ENCODE data around the gene TRAPPC2. TPM values are rescaled to one million over a fixed set of nuclear protein-coding genes. Genes with fewer than 3 reads are reported as not detected.

The TRAPPC2 gene
- polyA plus RNA-seq, 1 experiment: 11.1 TPM

DNA sequence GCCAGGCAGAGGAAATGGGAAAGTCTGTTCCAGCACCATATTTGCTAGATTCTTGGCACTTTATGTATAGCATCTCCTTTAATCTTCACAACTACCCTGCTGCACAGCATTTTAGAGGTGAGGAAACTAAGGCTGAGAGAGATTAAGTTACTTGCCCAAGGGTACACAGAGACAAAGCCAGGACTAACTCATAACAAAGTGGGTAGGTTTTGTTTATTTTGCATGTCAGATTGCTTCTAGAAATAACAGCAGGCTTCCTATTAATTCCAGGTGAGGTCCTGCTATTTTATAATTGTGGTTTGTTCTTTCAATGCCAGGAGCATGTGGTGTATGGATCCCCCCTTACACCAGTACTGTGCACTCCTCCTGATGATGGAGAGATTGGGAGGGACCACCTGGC is 66.5 kb downstream of the TRAPPC2 start:
- no peak for DNase-seq (ENCODE audit: low read depth, low spot score)
- ChIA-PET CTCF (no interaction called here), POLR2A (no interaction called here)
- Histone ChIP-seq H3K9me3 (ENCODE audit: control insufficient read depth, insufficient read depth, low read length) (no peaks in the 10 kb centered on the region), H3K27me3 (ENCODE audit: control insufficient read depth, insufficient read depth, low read length) (no peaks in the 10 kb centered on the region), H3K27ac (ENCODE audit: low read depth, low read length) (no peak overlapping the region), H3K4me3 (ENCODE audit: low read depth, low read length) (no peak overlapping the region)
- TF ChIP-seq, protein P1, sequence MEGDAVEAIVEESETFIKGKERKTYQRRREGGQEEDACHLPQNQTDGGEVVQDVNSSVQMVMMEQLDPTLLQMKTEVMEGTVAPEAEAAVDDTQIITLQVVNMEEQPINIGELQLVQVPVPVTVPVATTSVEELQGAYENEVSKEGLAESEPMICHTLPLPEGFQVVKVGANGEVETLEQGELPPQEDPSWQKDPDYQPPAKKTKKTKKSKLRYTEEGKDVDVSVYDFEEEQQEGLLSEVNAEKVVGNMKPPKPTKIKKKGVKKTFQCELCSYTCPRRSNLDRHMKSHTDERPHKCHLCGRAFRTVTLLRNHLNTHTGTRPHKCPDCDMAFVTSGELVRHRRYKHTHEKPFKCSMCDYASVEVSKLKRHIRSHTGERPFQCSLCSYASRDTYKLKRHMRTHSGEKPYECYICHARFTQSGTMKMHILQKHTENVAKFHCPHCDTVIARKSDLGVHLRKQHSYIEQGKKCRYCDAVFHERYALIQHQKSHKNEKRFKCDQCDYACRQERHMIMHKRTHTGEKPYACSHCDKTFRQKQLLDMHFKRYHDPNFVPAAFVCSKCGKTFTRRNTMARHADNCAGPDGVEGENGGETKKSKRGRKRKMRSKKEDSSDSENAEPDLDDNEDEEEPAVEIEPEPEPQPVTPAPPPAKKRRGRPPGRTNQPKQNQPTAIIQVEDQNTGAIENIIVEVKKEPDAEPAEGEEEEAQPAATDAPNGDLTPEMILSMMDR (IDR thresholded peaks at IDR 0.05; ENCODE audit: low read depth, low read length): no peak

DNA sequence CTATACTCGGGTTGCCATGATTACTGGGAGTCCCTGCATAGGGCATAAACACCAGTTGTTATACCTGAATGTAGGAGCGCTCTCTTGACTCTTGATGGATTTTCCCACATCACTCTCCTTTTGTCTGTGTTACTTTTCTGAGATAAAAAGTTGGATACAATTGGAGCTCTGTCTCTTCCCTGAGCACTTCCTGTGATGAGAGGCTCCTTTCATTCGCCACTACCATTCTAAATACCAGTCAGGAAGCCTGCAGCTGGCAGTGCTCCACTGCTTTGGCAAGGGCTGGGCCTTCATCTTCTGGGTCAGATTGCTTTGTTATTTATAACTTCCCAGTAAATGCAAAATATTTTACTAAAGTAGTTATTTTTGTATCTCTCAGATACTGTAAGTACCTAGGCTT is 67.6 kb downstream of the TRAPPC2 start:
- CTCF ChIA-PET: no interaction called here
- Histone ChIP-seq H3K9me3 (ENCODE audit: control insufficient read depth, insufficient read depth, low read length) (no peaks in the 10 kb centered on the region), H3K27ac (ENCODE audit: low read depth, low read length) (no peak overlapping the region), H3K27me3 (ENCODE audit: control insufficient read depth, insufficient read depth, low read length) (no peaks in the 10 kb centered on the region), H3K4me3 (ENCODE audit: low read depth, low read length) (no peak overlapping the region)
- no peak for DNase-seq (ENCODE audit: low read depth, low spot score)
- TF ChIP-seq, protein P1 (IDR thresholded peaks at IDR 0.05; ENCODE audit: low read depth, low read length): no peak
- POLR2A ChIA-PET: interaction anchor here (0.6 kb wide), 1 partner anchor 82 kb away, joined by 3 read pairs; no protein-coding TSS in a partner anchor

DNA sequence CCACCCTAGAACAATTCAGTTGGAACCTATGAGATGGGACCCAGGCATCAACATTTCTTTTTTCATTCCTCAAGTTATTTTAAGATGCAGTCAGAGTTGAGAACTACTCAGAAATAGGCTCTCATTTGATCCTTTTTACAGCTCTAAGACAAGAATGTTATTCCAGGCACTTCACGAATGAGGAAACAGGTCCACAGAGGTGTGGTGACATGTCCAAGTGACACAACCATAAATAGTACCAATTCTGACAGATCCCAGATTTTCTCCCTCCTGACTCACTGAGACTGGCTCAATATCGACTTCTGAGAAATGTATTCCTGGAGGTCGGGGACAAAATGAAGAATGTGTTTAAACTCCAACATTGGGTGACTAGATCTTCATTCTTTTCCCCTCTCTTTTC is 70.4 kb downstream of the TRAPPC2 start:
- DNase-seq (ENCODE audit: low read depth, low spot score): no peak
- Histone ChIP-seq H3K4me3 (ENCODE audit: low read depth, low read length) (no peak overlapping the region), H3K27ac (ENCODE audit: low read depth, low read length) (no peak overlapping the region), H3K9me3 (ENCODE audit: control insufficient read depth, insufficient read depth, low read length) (no peaks in the 10 kb centered on the region), H3K27me3 (ENCODE audit: control insufficient read depth, insufficient read depth, low read length) (no peaks in the 10 kb centered on the region)
- ChIA-PET CTCF (interaction anchor here (1.5 kb wide), 1 partner anchor 18 kb away, joined by 4 read pairs; no protein-coding TSS in a partner anchor), POLR2A (no interaction called here)
- TF ChIP-seq, protein P1 (IDR thresholded peaks at IDR 0.05; ENCODE audit: low read depth, low read length): no peak

DNA sequence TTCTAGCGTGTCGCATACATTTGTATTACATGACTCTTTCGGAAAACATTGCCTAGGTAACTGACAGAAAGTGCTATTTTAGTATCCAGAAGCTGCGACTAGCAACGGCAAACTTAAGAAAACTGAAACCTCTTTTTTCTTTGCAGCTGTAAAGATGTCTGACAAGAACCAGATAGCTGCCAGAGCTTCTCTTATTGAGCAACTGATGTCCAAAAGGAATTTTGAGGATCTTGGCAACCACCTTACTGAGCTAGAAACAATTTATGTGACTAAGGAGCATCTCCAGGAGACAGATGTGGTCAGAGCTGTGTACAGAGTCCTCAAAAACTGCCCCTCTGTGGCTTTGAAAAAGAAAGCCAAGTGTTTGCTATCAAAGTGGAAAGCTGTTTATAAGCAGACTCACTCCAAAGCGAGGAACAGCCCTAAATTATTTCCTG is 72.0 kb downstream of the TRAPPC2 start:
- H3K27me3 ChIP-seq (ENCODE audit: control insufficient read depth, insufficient read depth, low read length): no peaks in the 10 kb centered on the region
- H3K9me3 ChIP-seq (ENCODE audit: control insufficient read depth, insufficient read depth, low read length): no peaks in the 10 kb centered on the region
- ChIA-PET POLR2A (interaction anchor here (0.8 to 1.4 kb wide), 3 partner anchors 9 to 72 kb away, joined by 4 to 5 read pairs (median 4); partner anchors contain the start of genes OFD1, TCEANC and TRAPPC2), CTCF (interaction anchor here (0.5 to 1.5 kb wide), 4 partner anchors 9 to 63 kb away, joined by 3 to 4 read pairs (median 3); no protein-coding TSS in a partner anchor)
- no peak overlapping the region for H3K4me3 ChIP-seq (ENCODE audit: low read depth, low read length)
- TF ChIP-seq, protein P1 (IDR thresholded peaks at IDR 0.05; ENCODE audit: low read depth, low read length): no peak
- no peak for DNase-seq (ENCODE audit: low read depth, low spot score)
- H3K27ac ChIP-seq (ENCODE audit: low read depth, low read length): no peak overlapping the region

Other genes starting within 250 kb of the TRAPPC2 start
- gene EGFL6, start 165.0 kb downstream of the TRAPPC2 start, polyA plus RNA-seq (2011; rRNA removed): not detected in 2 replicates
- gene TCEANC, start 81.5 kb downstream of the TRAPPC2 start, polyA plus RNA-seq (2011; rRNA removed): 1.2 and 1.7 TPM in 2 replicates
- gene RAB9A, start 45.5 kb downstream of the TRAPPC2 start, polyA plus RNA-seq (2011; rRNA removed): 27.9 and 41.7 TPM in 2 replicates
- 9.9 and 14.1 TPM in 2 replicates for gene OFD1, start 128 bp upstream of the TRAPPC2 start, polyA plus RNA-seq (2011; rRNA removed)
- 0.35 and 0.67 TPM in 2 replicates for gene GPM6B, start 82.5 kb upstream of the TRAPPC2 start, polyA plus RNA-seq (2011; rRNA removed)

Measured in AG04450 (cell line).